ENCODE data around the gene MSLN. TPM values are rescaled to one million over a fixed set of nuclear protein-coding genes. Genes with fewer than 3 reads are reported as not detected.
"Not testable (repeated sequence)": the region's sequence is repeated elsewhere in the genome, so short reads cannot be mapped to it uniquely, and the experiment has no call there.

The MSLN gene
- total and polyA plus RNA-seq, 2 of the 13 experiments (the other 11 are each of a cell fraction or from before 2014, with no cell fraction given) = 2.0 to 2.3 TPM

DNA sequence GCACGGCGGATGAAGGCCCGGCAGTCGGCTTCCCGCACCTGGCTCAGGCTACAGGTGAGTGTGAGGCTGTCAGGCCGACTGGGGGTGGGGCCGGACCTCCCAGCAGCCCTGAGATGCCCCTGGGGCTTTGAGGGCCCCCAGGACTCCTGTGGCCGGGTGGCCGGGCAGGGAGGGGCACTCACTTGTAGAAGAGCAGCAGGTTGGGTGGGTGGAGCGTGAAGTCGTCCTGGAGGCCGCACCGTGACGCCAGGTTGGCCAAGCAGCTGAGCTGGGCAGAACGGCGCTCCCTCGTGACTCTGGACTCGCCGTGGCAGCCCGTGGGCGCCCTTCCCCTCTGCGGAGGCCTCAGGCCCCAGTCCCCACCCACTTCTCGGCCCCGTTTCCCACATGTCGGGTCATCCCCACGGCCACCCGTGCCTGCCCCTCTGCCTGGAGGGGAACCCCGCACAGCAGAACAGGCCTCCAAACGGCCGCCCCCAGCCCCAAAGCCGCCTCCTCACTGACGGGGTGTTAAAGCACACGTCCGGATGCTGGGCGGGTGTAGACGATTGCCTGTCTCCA lies 14.8 kb downstream of the MSLN start (continued):
- TF ChIP-seq, protein P1, sequence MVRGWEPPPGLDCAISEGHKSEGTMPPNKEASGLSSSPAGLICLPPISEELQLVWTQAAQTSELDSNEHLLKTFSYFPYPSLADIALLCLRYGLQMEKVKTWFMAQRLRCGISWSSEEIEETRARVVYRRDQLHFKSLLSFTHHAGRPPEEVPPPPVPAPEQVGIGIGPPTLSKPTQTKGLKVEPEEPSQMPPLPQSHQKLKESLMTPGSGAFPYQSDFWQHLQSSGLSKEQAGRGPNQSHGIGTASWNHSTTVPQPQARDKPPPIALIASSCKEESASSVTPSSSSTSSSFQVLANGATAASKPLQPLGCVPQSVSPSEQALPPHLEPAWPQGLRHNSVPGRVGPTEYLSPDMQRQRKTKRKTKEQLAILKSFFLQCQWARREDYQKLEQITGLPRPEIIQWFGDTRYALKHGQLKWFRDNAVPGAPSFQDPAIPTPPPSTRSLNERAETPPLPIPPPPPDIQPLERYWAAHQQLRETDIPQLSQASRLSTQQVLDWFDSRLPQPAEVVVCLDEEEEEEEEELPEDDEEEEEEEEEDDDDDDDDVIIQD (CRISPR knock-in tag; IDR thresholded peaks at IDR 0.05; ENCODE audit: low read depth) = no peak
- TF ChIP-seq ZNF354B (CRISPR knock-in tag; IDR thresholded peaks at IDR 0.05) (no peak), HMG20B (CRISPR knock-in tag; conservative IDR thresholded peaks at IDR 0.05) (no peak), TCF7 (IDR thresholded peaks at IDR 0.05; ENCODE audit: low read depth) (no peak), ZNF546 (CRISPR knock-in tag; conservative IDR thresholded peaks at IDR 0.05) (no peak)

DNA sequence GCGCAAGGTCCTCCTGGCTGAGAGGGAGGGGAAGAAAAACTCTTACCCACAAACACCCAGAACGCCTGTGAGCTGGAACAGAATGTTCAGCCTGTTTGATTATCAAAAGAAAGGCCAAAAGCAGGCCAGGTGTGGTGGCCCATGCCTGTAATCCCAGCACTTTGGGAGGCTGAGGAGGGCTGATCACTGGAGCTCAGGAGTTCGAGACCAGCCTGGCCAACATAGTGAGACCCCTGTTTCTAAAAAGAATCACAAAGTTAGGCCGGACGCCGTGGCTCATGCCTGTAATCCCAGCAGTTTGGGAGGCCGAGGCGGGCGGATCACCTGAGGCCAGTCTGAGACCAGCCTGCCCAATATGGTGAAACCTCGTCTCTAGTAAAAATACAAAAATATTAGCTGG lies 15.8 kb downstream of the MSLN start:
- H2AFZ ChIP-seq (ENCODE audit: low read length); H3K79me2 ChIP-seq (ENCODE audit: insufficient read depth, low read length); CTCF ChIA-PET (ENCODE audit: low intra/inter-chr PET ratio, low total read pairs); H4K20me1 ChIP-seq (ENCODE audit: insufficient read depth, low read length); BruUV-seq (replicated peaks); H3K4me1 ChIP-seq (ENCODE audit: insufficient read depth, low read length); H3K4me3 ChIP-seq (replicated peaks in 1 of 3; ENCODE audit: insufficient read depth in 1 of 3, low read depth in 2 of 3, low read length in 3 of 3); POLR2A ChIA-PET; intact Hi-C loops (cut with micrococcal nuclease; ENCODE audit: unreplicated experiment); H3K9ac ChIP-seq (ENCODE audit: insufficient read depth, low read depth, low read length); H3K9me3 ChIP-seq (ENCODE audit: low read length); H3K36me3 ChIP-seq (replicated peaks in 1 of 2; ENCODE audit: control insufficient read depth in 1 of 2, insufficient read depth in 2 of 2, low read length in 2 of 2); in situ Hi-C loops (cut with HindIII; ENCODE audit: extremely low pct_ligation_motif_present, low pct_unique_long_range_greater_than_20kb); FAIRE-seq; H3K27ac ChIP-seq (ENCODE audit: extremely low read length, insufficient read depth, low read length); DNase-seq (ENCODE audit: low spot score); H3K4me2 ChIP-seq (ENCODE audit: low read depth, low read length); ATAC-seq: not testable (repeated sequence)
- WGBS (ENCODE audit: low lambda C conversion rate) = 44% methylated on average over 6 of the region's 10 CpGs
- H3K27me3 ChIP-seq (ENCODE audit: control insufficient read depth in 1 of 2, insufficient read depth in 2 of 2, low read length in 2 of 2) = peaks cover 8 to 57% of the 10 kb centered on the region in 2 experiments

DNA sequence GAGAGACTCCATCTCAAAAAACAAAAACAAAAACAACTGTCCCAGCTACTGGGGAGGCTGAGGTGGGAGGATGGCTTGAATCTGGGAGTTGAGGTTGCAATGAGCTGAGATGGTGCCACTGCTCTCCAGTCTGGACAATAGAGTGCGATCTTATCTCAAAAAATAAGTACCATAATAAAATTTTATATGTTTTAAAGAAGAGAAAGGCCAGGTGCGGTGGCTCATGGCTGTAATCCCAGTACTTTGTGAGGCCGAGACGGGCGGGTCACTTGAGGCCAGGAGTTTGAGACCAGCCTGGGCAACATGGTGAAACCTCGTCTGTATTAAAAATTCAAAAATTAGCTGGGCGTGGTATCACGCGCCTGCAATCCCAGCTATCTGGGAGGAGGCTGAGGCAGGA lies 16.3 kb downstream of the MSLN start:
- no peak overlapping the region for H3K27ac ChIP-seq (ENCODE audit: extremely low read length, insufficient read depth, low read length)
- intact Hi-C loops (cut with micrococcal nuclease; ENCODE audit: unreplicated experiment) = no loop called here
- TF ChIP-seq KDM3A (CRISPR knock-in tag; IDR thresholded peaks at IDR 0.05; ENCODE audit: low read depth) (no peak), ZNF24 (IDR thresholded peaks at IDR 0.05) (no peak), NKX3-1 (CRISPR knock-in tag; IDR thresholded peaks at IDR 0.05) (no peak), ZNF724P (CRISPR knock-in tag; IDR thresholded peaks at IDR 0.05; ENCODE audit: borderline replicate concordance) (no peak), GABPB1 (CRISPR knock-in tag; IDR thresholded peaks at IDR 0.05) (no peak), ZNF768 (CRISPR knock-in tag; IDR thresholded peaks at IDR 0.05) (no peak), THAP11 (CRISPR knock-in tag; IDR thresholded peaks at IDR 0.05) (no peak), RBM22 (optimal IDR thresholded peaks at IDR 0.05; ENCODE audit: low read length) (no peak), MAF1 (CRISPR knock-in tag; IDR thresholded peaks at IDR 0.05; ENCODE audit: borderline replicate concordance) (no peak)
- TF ChIP-seq, protein P2, sequence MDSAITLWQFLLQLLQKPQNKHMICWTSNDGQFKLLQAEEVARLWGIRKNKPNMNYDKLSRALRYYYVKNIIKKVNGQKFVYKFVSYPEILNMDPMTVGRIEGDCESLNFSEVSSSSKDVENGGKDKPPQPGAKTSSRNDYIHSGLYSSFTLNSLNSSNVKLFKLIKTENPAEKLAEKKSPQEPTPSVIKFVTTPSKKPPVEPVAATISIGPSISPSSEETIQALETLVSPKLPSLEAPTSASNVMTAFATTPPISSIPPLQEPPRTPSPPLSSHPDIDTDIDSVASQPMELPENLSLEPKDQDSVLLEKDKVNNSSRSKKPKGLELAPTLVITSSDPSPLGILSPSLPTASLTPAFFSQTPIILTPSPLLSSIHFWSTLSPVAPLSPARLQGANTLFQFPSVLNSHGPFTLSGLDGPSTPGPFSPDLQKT (CRISPR knock-in tag; IDR thresholded peaks at IDR 0.05; ENCODE audit: borderline replicate concordance) = no peak

More for the DNA sequence above, 16.3 kb downstream of the MSLN start:
- ChIA-PET CTCF (ENCODE audit: low intra/inter-chr PET ratio, low total read pairs) (no interaction called here), POLR2A (no interaction called here)
- DNase-seq (ENCODE audit: low spot score) = no peak
- FAIRE-seq = no peak
- H3K36me3 ChIP-seq (replicated peaks in 1 of 2; ENCODE audit: control insufficient read depth in 1 of 2, insufficient read depth in 2 of 2, low read length in 2 of 2) = no peaks in the 10 kb centered on the region
- H3K4me3 ChIP-seq (replicated peaks in 1 of 3; ENCODE audit: insufficient read depth in 1 of 3, low read depth in 2 of 3, low read length in 3 of 3) = no peak overlapping the region
- H3K9ac ChIP-seq (ENCODE audit: insufficient read depth, low read depth, low read length) = no peak overlapping the region
- peaks cover 13 to 61% of the 10 kb centered on the region in 2 experiments for H3K27me3 ChIP-seq (ENCODE audit: control insufficient read depth in 1 of 2, insufficient read depth in 2 of 2, low read length in 2 of 2)
- ATAC-seq = no peak
- H4K20me1 ChIP-seq (ENCODE audit: insufficient read depth, low read length) = 0 out of 2 replicates have a peak, but pooled peaks cover 2% of the 10 kb centered on the region
- no peaks in the 10 kb centered on the region for H3K9me3 ChIP-seq (ENCODE audit: low read length)
- H3K4me1 ChIP-seq (ENCODE audit: insufficient read depth, low read length) = no peaks in the 10 kb centered on the region
- no peak overlapping the region for H3K4me2 ChIP-seq (ENCODE audit: low read depth, low read length)
- WGBS (ENCODE audit: low lambda C conversion rate) = 38% methylated on average over 9 of the region's 9 CpGs
- no TSS peak for BruUV-seq (replicated peaks)
- in situ Hi-C loops (cut with HindIII; ENCODE audit: extremely low pct_ligation_motif_present, low pct_unique_long_range_greater_than_20kb) = no loop called here
- no peak overlapping the region for H2AFZ ChIP-seq (ENCODE audit: low read length)
- H3K79me2 ChIP-seq (ENCODE audit: insufficient read depth, low read length) = no peaks in the 10 kb centered on the region

All from HepG2 (cell line).